GM12801 (cell line): Measurements from ENCODE around the gene ORC5.

Experiments used
- CTCF ChIP-seq: IDR thresholded peaks from one replicate; pipeline ENCODE4 v1.5.1; 2011; ENCODE audit warnings: control low read depth; ENCODE audit not compliant: insufficient read length; ENCODE audit errors: extremely low read depth

The ORC5 gene

GRCh38 chr7:104160375-104160774 is 47.4 kb downstream of the ORC5 start:
- no peak for TF ChIP-seq CTCF

GRCh38 chr7:104156842-104157277 is 51.0 kb downstream of the ORC5 start:
- TF ChIP-seq CTCF = no peak

- TF ChIP-seq CTCF = no peak
Observed at GRCh38 chr7:104153287-104153686, 54.5 kb downstream of the ORC5 start.

DNA sequence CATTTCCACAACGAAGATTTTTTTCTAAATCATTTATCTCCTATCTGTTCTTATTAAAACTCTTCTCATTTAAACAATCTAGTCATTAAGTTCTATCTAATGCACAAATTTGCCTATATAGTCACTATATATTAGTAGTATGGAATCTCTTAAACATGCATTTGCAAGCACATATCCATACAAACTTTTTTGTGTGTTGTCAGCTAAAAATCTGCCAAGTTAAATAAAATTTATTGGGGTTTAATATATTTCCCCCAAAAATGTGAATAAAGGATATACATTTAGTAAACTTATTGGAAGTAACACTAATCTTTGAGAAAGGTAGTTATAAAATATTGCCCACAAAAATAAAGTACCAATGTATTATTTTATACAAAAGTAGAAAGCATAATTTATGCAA is 55.3 kb downstream of the ORC5 start:
- no peak for TF ChIP-seq CTCF

DNA sequence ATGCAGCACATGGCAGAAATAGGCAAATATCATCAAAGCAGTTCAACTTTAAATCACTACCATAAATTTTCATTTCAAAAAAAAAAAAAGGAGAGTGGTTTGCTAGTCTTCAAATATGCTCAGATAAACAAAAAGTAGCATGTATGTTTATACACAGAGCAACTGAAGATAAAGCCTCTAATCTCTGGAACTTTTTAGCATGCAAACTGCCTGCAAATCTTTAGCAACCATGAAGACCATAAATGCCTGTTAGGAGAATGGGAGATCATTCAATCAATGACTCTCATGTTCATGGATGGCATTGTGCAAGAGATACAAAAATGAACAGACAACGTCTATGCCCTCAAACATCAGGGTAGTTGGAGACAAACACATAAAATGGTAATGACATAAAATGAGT is 57.3 kb downstream of the ORC5 start:
- no peak for TF ChIP-seq CTCF

GRCh38 chr7:104149822-104150221 is 58.0 kb downstream of the ORC5 start:
- no peak for TF ChIP-seq CTCF

GRCh38 chr7:104142147-104142546 is 65.7 kb downstream of the ORC5 start:
- no peak for TF ChIP-seq CTCF

- no peak for TF ChIP-seq CTCF
Observed at GRCh38 chr7:104137971-104138370, 69.8 kb downstream of the ORC5 start.
